ENCODE data around the gene CLTC. TPM values are rescaled to one million over a fixed set of nuclear protein-coding genes. Genes with fewer than 3 reads are reported as not detected.

CLTC gene
- total and polyA plus RNA-seq, 2 experiments from 2014 or later, result 169 to 439 TPM

DNA sequence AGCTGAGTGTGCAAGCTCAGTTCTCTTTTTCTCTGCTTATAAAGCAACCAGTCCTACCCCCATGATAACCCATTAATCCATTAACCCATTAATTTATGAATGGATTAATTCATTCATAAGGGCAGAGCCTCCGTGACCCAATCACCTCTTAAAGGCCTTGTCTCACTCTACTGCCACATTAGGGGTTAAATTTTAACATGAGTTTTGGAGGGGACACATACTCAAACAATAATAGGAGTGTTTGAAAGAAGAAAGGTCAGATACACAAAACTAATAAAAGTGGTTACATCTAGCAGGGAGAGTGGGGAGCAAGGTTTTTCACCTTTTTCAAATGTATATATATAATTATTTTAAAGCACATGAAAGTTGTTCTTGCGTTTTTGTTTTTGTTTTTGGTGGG, 94.6 kb downstream of the CLTC start:
- no peak for DNase-seq
- Histone ChIP-seq H3F3A (ENCODE audit: insufficient read depth) (peaks cover 6% of the 10 kb centered on the region; the same call in 1 of the 2 replicates), H3K4me2 (ENCODE audit: unreplicated experiment) (no peak overlapping the region), H2AFZ (no peak overlapping the region), H3K4me1 (ENCODE audit: insufficient read depth) (peaks cover 5% of the 10 kb centered on the region), H3K36me3 (ENCODE audit: low read depth) (no peaks in the 10 kb centered on the region), H3K79me2 (ENCODE audit: insufficient read depth) (peaks cover 100% of the 10 kb centered on the region), H3K27ac (no peak overlapping the region), H3K4me3 (no peak overlapping the region), H3K9ac (no peak overlapping the region), H4K20me1 (ENCODE audit: insufficient read depth) (no peaks in the 10 kb centered on the region), H3K9me3 (ENCODE audit: low read depth) (no peaks in the 10 kb centered on the region), H3K27me3 (replicated peaks; ENCODE audit: insufficient read depth) (no peaks in the 10 kb centered on the region), H3K9me2 (ENCODE audit: insufficient read depth) (no peaks in the 10 kb centered on the region)
- TF ChIP-seq EZH2 (IDR thresholded peaks at IDR 0.05; ENCODE audit: insufficient read depth, poor library complexity, severe bottlenecking) (no peak), EZH2phosphoT487 (IDR thresholded peaks at IDR 0.05; ENCODE audit: insufficient read depth, low read depth) (no peak)
- in situ Hi-C loops (cut with MboI), result no loop called here
- 97 to 100% methylated on average over 2 of the region's 2 CpGs for WGBS, 2 experiments (ENCODE audit: low coverage in 1 of 2, low lambda C conversion rate in 2 of 2, missing lambda C conversion rate in 2 of 2)

DNA sequence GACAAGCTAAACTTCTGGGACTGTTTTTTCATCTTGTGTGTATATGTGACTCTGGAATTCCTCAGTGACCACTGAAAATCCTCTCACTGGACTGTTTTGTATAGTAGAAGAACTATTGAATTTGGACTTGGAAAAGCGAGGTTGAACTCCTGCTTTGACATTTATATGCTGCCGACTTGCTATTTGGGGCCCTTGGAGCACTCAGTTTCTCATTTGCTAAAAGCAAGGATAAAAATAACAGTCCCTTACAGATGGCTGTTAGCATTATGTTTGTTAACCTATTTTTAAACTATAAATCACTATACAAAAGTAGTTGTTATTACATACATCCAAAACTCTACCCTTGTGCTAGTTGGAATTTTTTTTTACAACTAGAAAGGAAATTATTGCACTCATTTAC, 96.7 kb downstream of the CLTC start:
- H2AFZ ChIP-seq, result no peak overlapping the region
- H3K4me3 ChIP-seq, result no peak overlapping the region
- H3K27me3 ChIP-seq (replicated peaks; ENCODE audit: insufficient read depth), result no peaks in the 10 kb centered on the region
- no peak overlapping the region for H3K27ac ChIP-seq
- in situ Hi-C loops (cut with MboI), result no loop called here
- H3K9ac ChIP-seq, result no peak overlapping the region
- H3K4me1 ChIP-seq (ENCODE audit: insufficient read depth), result no peaks in the 10 kb centered on the region
- no peak for DNase-seq
- no peaks in the 10 kb centered on the region for H3K36me3 ChIP-seq (ENCODE audit: low read depth)
- peaks cover 100% of the 10 kb centered on the region for H3K79me2 ChIP-seq (ENCODE audit: insufficient read depth)
- no peak overlapping the region for H3K4me2 ChIP-seq (ENCODE audit: unreplicated experiment)
- no peaks in the 10 kb centered on the region for H3K9me2 ChIP-seq (ENCODE audit: insufficient read depth)
- 96 to 99% methylated on average over 2 of the region's 2 CpGs for WGBS, 2 experiments (ENCODE audit: low coverage in 1 of 2, low lambda C conversion rate in 2 of 2, missing lambda C conversion rate in 2 of 2)
- no peaks in the 10 kb centered on the region for H3K9me3 ChIP-seq (ENCODE audit: low read depth)
- no peak for TF ChIP-seq EZH2 (IDR thresholded peaks at IDR 0.05; ENCODE audit: insufficient read depth, poor library complexity, severe bottlenecking)
- 0 out of 2 replicates have a peak, but pooled peaks cover 6% of the 10 kb centered on the region for H3F3A ChIP-seq (ENCODE audit: insufficient read depth)
- no peaks in the 10 kb centered on the region for H4K20me1 ChIP-seq (ENCODE audit: insufficient read depth)

DNA sequence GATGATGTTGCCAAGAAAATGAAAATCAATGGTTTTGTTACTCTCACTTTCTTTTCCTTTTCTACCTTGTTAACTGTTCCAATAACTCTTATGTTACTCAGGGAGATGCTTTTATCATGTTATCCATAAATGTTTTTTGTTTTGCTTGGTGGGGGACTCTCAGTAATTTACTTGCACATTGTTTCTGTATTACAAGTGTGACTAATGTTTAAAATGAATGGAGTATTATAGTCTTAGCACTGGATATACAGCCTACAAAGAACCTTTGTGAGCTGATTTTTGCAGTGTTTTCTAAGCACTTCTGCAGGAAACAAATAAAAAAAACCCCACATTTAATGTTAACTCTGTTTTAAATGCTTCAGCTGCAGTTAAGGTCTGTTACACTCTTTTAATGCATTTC, 99.8 kb downstream of the CLTC start:
- peaks cover 100% of the 10 kb centered on the region for H3K79me2 ChIP-seq (ENCODE audit: insufficient read depth)
- no peaks in the 10 kb centered on the region; the same call in 1 of the 2 replicates for H4K20me1 ChIP-seq (ENCODE audit: insufficient read depth)
- H3F3A ChIP-seq (ENCODE audit: insufficient read depth), result 0 out of 2 replicates have a peak, but pooled peaks cover 6% of the 10 kb centered on the region
- no peaks in the 10 kb centered on the region for H3K4me1 ChIP-seq (ENCODE audit: insufficient read depth)
- no peak overlapping the region for H3K9ac ChIP-seq
- H3K27ac ChIP-seq, result no peak overlapping the region
- in situ Hi-C loops (cut with MboI), result no loop called here
- H3K27me3 ChIP-seq (replicated peaks; ENCODE audit: insufficient read depth), result no peaks in the 10 kb centered on the region
- no peak overlapping the region for H3K4me2 ChIP-seq (ENCODE audit: unreplicated experiment)
- H3K9me3 ChIP-seq (ENCODE audit: low read depth), result no peaks in the 10 kb centered on the region
- H2AFZ ChIP-seq, result no peak overlapping the region
- no peak overlapping the region for H3K4me3 ChIP-seq
- no peak for DNase-seq
- TF ChIP-seq EZH2 (IDR thresholded peaks at IDR 0.05; ENCODE audit: insufficient read depth, poor library complexity, severe bottlenecking), result no peak
- TF ChIP-seq EZH2phosphoT487 (IDR thresholded peaks at IDR 0.05; ENCODE audit: insufficient read depth, low read depth), result no peak
- H3K36me3 ChIP-seq (ENCODE audit: low read depth), result no peaks in the 10 kb centered on the region
- no peaks in the 10 kb centered on the region for H3K9me2 ChIP-seq (ENCODE audit: insufficient read depth)

DNA sequence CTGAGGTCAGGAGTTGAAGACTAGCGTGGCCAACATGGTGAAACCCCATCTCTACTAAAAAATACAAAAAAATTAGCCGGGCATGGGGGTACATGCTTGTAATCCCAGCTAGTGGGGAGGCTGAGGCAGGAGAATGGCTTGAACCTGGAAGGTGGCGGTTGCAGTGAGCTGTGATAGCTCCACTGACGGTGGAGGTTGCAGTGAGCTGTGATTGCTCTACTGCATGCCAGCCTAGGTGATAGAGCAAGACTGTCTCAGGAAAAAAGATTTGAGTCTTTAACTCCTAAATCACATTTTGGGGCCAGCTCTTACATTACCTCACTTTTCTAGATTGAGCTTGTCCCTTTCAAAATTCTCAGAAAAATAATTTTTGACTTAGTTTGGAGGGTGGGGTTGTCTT, 102.9 kb downstream of the CLTC start:
- Histone ChIP-seq H3K27ac (no peak overlapping the region), H3K9me2 (ENCODE audit: insufficient read depth) (no peaks in the 10 kb centered on the region), H3K9me3 (ENCODE audit: low read depth) (no peaks in the 10 kb centered on the region), H3K4me2 (ENCODE audit: unreplicated experiment) (no peak overlapping the region), H3K9ac (no peak overlapping the region), H3K79me2 (ENCODE audit: insufficient read depth) (peaks cover 99% of the 10 kb centered on the region), H2AFZ (no peak overlapping the region), H3F3A (ENCODE audit: insufficient read depth) (peaks cover 9% of the 10 kb centered on the region; the same call in 1 of the 2 replicates), H3K4me1 (ENCODE audit: insufficient read depth) (peaks cover 12% of the 10 kb centered on the region), H3K27me3 (replicated peaks; ENCODE audit: insufficient read depth) (no peaks in the 10 kb centered on the region), H3K4me3 (no peak overlapping the region), H4K20me1 (ENCODE audit: insufficient read depth) (no peaks in the 10 kb centered on the region; the same call in 1 of the 2 replicates), H3K36me3 (ENCODE audit: low read depth) (no peaks in the 10 kb centered on the region)
- WGBS, 2 experiments (ENCODE audit: low coverage in 1 of 2, low lambda C conversion rate in 2 of 2, missing lambda C conversion rate in 2 of 2), result 97 to 100% methylated on average over 4 of the region's 4 CpGs
- TF ChIP-seq EZH2 (IDR thresholded peaks at IDR 0.05; ENCODE audit: insufficient read depth, poor library complexity, severe bottlenecking) (no peak), EZH2phosphoT487 (IDR thresholded peaks at IDR 0.05; ENCODE audit: insufficient read depth, low read depth) (no peak)
- no peak for DNase-seq
- in situ Hi-C loops (cut with MboI), result no loop called here

DNA sequence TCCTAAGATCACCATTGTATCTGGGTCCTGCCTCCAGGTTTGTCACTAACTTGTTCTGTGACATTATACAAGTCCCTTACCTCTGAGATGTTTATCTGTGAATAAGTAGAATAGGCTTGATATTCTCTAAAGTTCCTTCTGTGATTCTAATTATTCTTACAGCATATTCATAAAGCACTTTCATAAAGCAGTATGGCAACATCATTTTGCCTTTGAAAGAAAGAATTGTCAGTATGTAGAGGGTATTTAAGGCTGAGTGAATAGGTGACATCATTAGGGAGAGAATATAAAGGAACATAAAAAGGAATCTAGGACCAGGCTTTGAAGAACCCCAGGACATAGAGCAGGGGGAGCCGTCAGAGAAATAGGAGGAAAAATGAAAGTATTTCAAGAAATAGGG, 103.3 kb downstream of the CLTC start:
- Histone ChIP-seq H2AFZ (no peak overlapping the region), H3K27me3 (replicated peaks; ENCODE audit: insufficient read depth) (no peaks in the 10 kb centered on the region), H3K4me2 (ENCODE audit: unreplicated experiment) (no peak overlapping the region), H4K20me1 (ENCODE audit: insufficient read depth) (no peaks in the 10 kb centered on the region; the same call in 1 of the 2 replicates), H3K4me1 (ENCODE audit: insufficient read depth) (peaks cover 12% of the 10 kb centered on the region), H3K27ac (no peak overlapping the region), H3K79me2 (ENCODE audit: insufficient read depth) (peaks cover 99% of the 10 kb centered on the region), H3K9ac (no peak overlapping the region), H3K9me3 (ENCODE audit: low read depth) (no peaks in the 10 kb centered on the region), H3K36me3 (ENCODE audit: low read depth) (no peaks in the 10 kb centered on the region), H3K9me2 (ENCODE audit: insufficient read depth) (no peaks in the 10 kb centered on the region), H3K4me3 (no peak overlapping the region), H3F3A (ENCODE audit: insufficient read depth) (peaks cover 9% of the 10 kb centered on the region; the same call in 1 of the 2 replicates)
- no peak for DNase-seq
- WGBS, 2 experiments (ENCODE audit: low coverage in 1 of 2, low lambda C conversion rate in 2 of 2, missing lambda C conversion rate in 2 of 2), result 38 to 68% methylated on average over 1 of the region's 1 CpG
- in situ Hi-C loops (cut with MboI), result no loop called here
- TF ChIP-seq EZH2phosphoT487 (IDR thresholded peaks at IDR 0.05; ENCODE audit: insufficient read depth, low read depth) (no peak), EZH2 (IDR thresholded peaks at IDR 0.05; ENCODE audit: insufficient read depth, poor library complexity, severe bottlenecking) (no peak)

All from GM23248 (cell line).